IMR-90 (cell line): ENCODE measurements around the gene CFDP1. TPM values are rescaled to one million over a fixed set of nuclear protein-coding genes. Genes with fewer than 3 reads are reported as not detected.
A peak's percentile ranks its signal among the peaks of the same experiment; 100 is the strongest.

Experiments used
- ATAC-seq: fragments of 200-7000 bp; cut with Tn5 transposase; 2 replicates; pipeline ENCODE4 v1.9.1; 2020; ENCODE audit warnings: low read depth, mild to moderate bottlenecking, moderate library complexity
- BruUV-seq: library from RNA; stranded (reverse); fragments of 400-500 nt; replicated peaks from 2 replicates; lab custom pipeline; 2021; lab: Mats Ljungman, UMichigan
- CTCF ChIA-PET: fragments of 300-600 bp; formaldehyde crosslinking; extraction: SDS; loops from one replicate; lab custom pipeline; 2021; ENCODE audit warnings: antibody characterized with exemption; lab: Yijun Ruan, JAX
- POLR2A ChIA-PET: fragments of 300-600 bp; sonication (Branson Sonifier 250); formaldehyde crosslinking; loops from one replicate; lab custom pipeline; 2022; ENCODE audit warnings: antibody characterized with exemption; ENCODE audit not compliant: unreplicated experiment; lab: Charles Lee
- DNase-seq: peaks from one replicate; pipeline ENCODE4 v3.0.0; 2013
- H2AFZ ChIP-seq: replicated peaks from 2 replicates; pipeline ENCODE3; 2013; ENCODE audit warnings: low read length, mild to moderate bottlenecking; ENCODE audit not compliant: poor library complexity
- H2AK5ac ChIP-seq: 2 replicates; pipeline ENCODE4 v1.6.1; 2013; ENCODE audit warnings: low read depth, low read length, inconsistent platforms
- H2AK9ac ChIP-seq: replicated peaks from 2 replicates; pipeline ENCODE3; 2013; ENCODE audit warnings: mild to moderate bottlenecking, low read depth, low read length, moderate library complexity; ENCODE audit not compliant: poor library complexity
- H2BK120ac ChIP-seq: 2 replicates; pipeline ENCODE4 v1.6.1; 2013; ENCODE audit warnings: low read depth, low read length, inconsistent platforms
- H2BK15ac ChIP-seq: 3 replicates; pipeline ENCODE4 v1.6.1; 2013; ENCODE audit warnings: low read depth, low read length, inconsistent platforms
- H2BK20ac ChIP-seq: 2 replicates; pipeline ENCODE4 v1.6.1; 2013; ENCODE audit warnings: low read depth, mild to moderate bottlenecking, inconsistent platforms, low read length, moderate library complexity
- H2BK5ac ChIP-seq: 2 replicates; pipeline ENCODE4 v1.6.1; 2013; ENCODE audit warnings: mild to moderate bottlenecking, low read depth, low read length, inconsistent platforms; ENCODE audit not compliant: poor library complexity, severe bottlenecking
- H3K14ac ChIP-seq: replicated peaks from 2 replicates; pipeline ENCODE4 v1.6.1; 2013; ENCODE audit warnings: low read depth, low read length, inconsistent platforms
- H3K18ac ChIP-seq: 2 replicates; pipeline ENCODE4 v1.6.1; 2013; ENCODE audit warnings: low read depth, low read length, control low read depth
- H3K23ac ChIP-seq: 2 replicates; pipeline ENCODE4 v1.6.1; 2013; ENCODE audit warnings: low read depth, low read length, inconsistent platforms
- H3K27ac ChIP-seq: 2 replicates; pipeline ENCODE4 v1.5.1; 2013; ENCODE audit warnings: mild to moderate bottlenecking, control low read depth, low read length; ENCODE audit not compliant: insufficient read depth
- H3K27me3 ChIP-seq: 2 replicates; pipeline ENCODE4 v1.6.1; 2013; ENCODE audit warnings: low read length; ENCODE audit not compliant: control insufficient read depth, insufficient read depth
- H3K36me3 ChIP-seq: 2 replicates; pipeline ENCODE4 v1.6.1; 2013; ENCODE audit warnings: low read length, mixed read lengths; ENCODE audit not compliant: control insufficient read depth, insufficient read depth
- H3K4ac ChIP-seq: 2 replicates; pipeline ENCODE4 v1.6.1; 2013; ENCODE audit warnings: low read depth, low read length, inconsistent platforms
- H3K4me1 ChIP-seq: 2 replicates; pipeline ENCODE4 v1.6.1; 2013; ENCODE audit warnings: low read length, mixed read lengths; ENCODE audit not compliant: control insufficient read depth, insufficient read depth
- H3K4me2 ChIP-seq: 2 replicates; pipeline ENCODE4 v1.6.1; 2013; ENCODE audit warnings: low read depth, mild to moderate bottlenecking, control low read depth, low read length, moderate library complexity
- H3K4me3 ChIP-seq: 2 replicates; pipeline ENCODE4 v1.5.1; 2013; ENCODE audit warnings: low read depth, mild to moderate bottlenecking, control low read depth, low read length, moderate library complexity; ENCODE audit not compliant: insufficient read depth
- H3K56ac ChIP-seq: 2 replicates; pipeline ENCODE4 v1.6.1; 2013; ENCODE audit warnings: low read length, inconsistent platforms; ENCODE audit not compliant: insufficient read depth; ENCODE audit errors: extremely low read depth
- H3K79me1 ChIP-seq, 2 experiments: 2 replicates each; pipeline ENCODE4 v1.6.1; 2013; ENCODE audit warnings: low read length in 2 of 2, inconsistent platforms in 1 of 2, low read depth in 1 of 2
- H3K9ac ChIP-seq: 2 replicates; pipeline ENCODE4 v1.6.1; 2013; ENCODE audit warnings: low read depth, low read length, control low read depth
- H3K9me1 ChIP-seq: 2 replicates; pipeline ENCODE4 v1.6.1; 2013; ENCODE audit warnings: low read length, inconsistent platforms; ENCODE audit not compliant: insufficient read depth
- H3K9me3 ChIP-seq: 2 replicates; pipeline ENCODE4 v1.6.1; 2013; ENCODE audit warnings: low read length; ENCODE audit not compliant: control insufficient read depth, insufficient read depth
- H4K20me1 ChIP-seq: 2 replicates; pipeline ENCODE4 v1.6.1; 2013; ENCODE audit warnings: low read length, inconsistent platforms; ENCODE audit not compliant: insufficient read depth
- H4K5ac ChIP-seq: 2 replicates; pipeline ENCODE4 v1.6.1; 2013; ENCODE audit warnings: mild to moderate bottlenecking, low read depth, low read length, control low read depth
- H4K8ac ChIP-seq, 2 experiments: 2 replicates each; pipeline ENCODE4 v1.6.1; 2013; ENCODE audit warnings: low read depth in 2 of 2, low read length in 2 of 2, control low read depth in 1 of 2, inconsistent platforms in 1 of 2
- H4K91ac ChIP-seq: 2 replicates; pipeline ENCODE4 v1.6.1; 2013; ENCODE audit warnings: low read depth, low read length, inconsistent platforms; ENCODE audit not compliant: insufficient read depth
- BHLHE40 ChIP-seq: fragments of 150-350 bp; IDR thresholded peaks from 2 replicates; pipeline ENCODE4 v1.6.1; 2016; ENCODE audit warnings: mild to moderate bottlenecking, low read depth, low read length
- CHD1 ChIP-seq: IDR thresholded peaks from 2 replicates; pipeline ENCODE4 v1.6.1; 2012; ENCODE audit warnings: low read depth, low read length, improper control_type of control experiment
- FOS ChIP-seq: fragments of 150-350 bp; IDR thresholded peaks from 2 replicates; pipeline ENCODE4 v1.6.1; 2016; ENCODE audit warnings: low read depth, low read length
- MAFK ChIP-seq: IDR thresholded peaks from 2 replicates; pipeline ENCODE4 v1.6.1; 2012; ENCODE audit warnings: low read depth, low read length, improper control_type of control experiment
- MXI1 ChIP-seq: IDR thresholded peaks from 2 replicates; pipeline ENCODE4 v1.6.1; 2012; ENCODE audit warnings: low read depth, mild to moderate bottlenecking, low read length, moderate library complexity, borderline replicate concordance
- POLR2A ChIP-seq: IDR thresholded peaks from 2 replicates; pipeline ENCODE4 v1.6.1; 2012; ENCODE audit warnings: mild to moderate bottlenecking, low read depth, low read length
- RAD21 ChIP-seq: IDR thresholded peaks from 2 replicates; pipeline ENCODE4 v1.6.1; 2012; ENCODE audit warnings: low read length, improper control_type of control experiment
- RCOR1 ChIP-seq: IDR thresholded peaks from 2 replicates; pipeline ENCODE4 v1.6.1; 2012; ENCODE audit warnings: mild to moderate bottlenecking, low read length, improper control_type of control experiment; ENCODE audit not compliant: insufficient replicate concordance
- SMC3 ChIP-seq: fragments of 150-350 bp; IDR thresholded peaks from 2 replicates; pipeline ENCODE4 v1.6.1; 2016; ENCODE audit warnings: low read depth, mild to moderate bottlenecking, antibody characterized with exemption, low read length, moderate library complexity
- WGBS, 2 experiments: methylation state at CpG; one replicate each; pipeline versions ENCODE4 v1.1.5 to v1.1.7; 2013; ENCODE audit warnings: missing lambda C conversion rate in 2 of 2; ENCODE audit not compliant: insufficient read length in 1 of 2; ENCODE audit errors: extremely low coverage in 2 of 2; 5-methylcytosine and 5-hydroxymethylcytosine counted together
- dilution Hi-C: fragments of 300-500 bp; cut with HindIII; formaldehyde crosslinking; loops from one replicate; pipeline ENCODE4 v1.14.3; 2018; ENCODE audit warnings: low sequenced_read_pairs; ENCODE audit not compliant: unreplicated experiment
- in situ Hi-C: fragments of 300-500 bp; cut with MboI; formaldehyde crosslinking; loops from 3 replicates; pipeline ENCODE4 v1.14.3; 2019; ENCODE audit warnings: low sequenced_read_pairs, inconsistent platforms, mixed read lengths
- intact Hi-C: fragments of 100-400 bp; cut with micrococcal nuclease; formaldehyde crosslinking; loops from 2 replicates; pipeline ENCODE4 v1.10.0; 2022
- polyA plus RNA-seq, 3 experiments: library from polyadenylated mRNA; depleted of rRNA; stranded (reverse); fragments of >200 nt; gene quantifications; 2 replicates each; pipeline ENCODE4 v1.2.3, GENCODE V29; 2012; ENCODE audit warnings: low replicate concordance in 1 of 3
- total RNA-seq: library from RNA; depleted of rRNA; stranded (reverse); fragments of >200 nt; gene quantifications from 2 replicates; pipeline ENCODE4 v1.2.3, GENCODE V29; 2012
- TF ChIP-seq, protein P1 (sequence below): conservative IDR thresholded peaks from 2 replicates; pipeline ENCODE4 v1.5.1; 2012; ENCODE audit warnings: mild to moderate bottlenecking, low read depth, low read length, improper control_type of control experiment

The CFDP1 gene
- total and polyA plus RNA-seq, 2 of the 4 experiments (the other 2 are of a cell fraction) = 15.6 to 38.7 TPM

GRCh38 chr16:75319513-75320411, 113.5 kb downstream of the CFDP1 start:
- Histone ChIP-seq H3K4ac (peak overlapping the region; percentile 99), H2AFZ (peak overlapping the region; percentile 75), H3K27me3 (no peaks in the 10 kb centered on the region), H2AK5ac (peak overlapping the region; percentile 95), H4K20me1 (no peaks in the 10 kb centered on the region), H2AK9ac (peak overlapping the region; percentile 93), H3K4me2 (peak overlapping the region; percentile 93), H3K9ac (peak overlapping the region; percentile 75), H3K18ac (peak overlapping the region; percentile 99), H3K23ac (peak overlapping the region; percentile 97), H2BK20ac (peak overlapping the region; percentile 98), H3K14ac (peak overlapping the region; percentile 99), H2BK120ac (peak overlapping the region; percentile 98), H3K79me1 (peaks cover 5 to 49% of the 10 kb centered on the region in 2 experiments), H3K9me1 (peaks cover 10% of the 10 kb centered on the region), H3K4me1 (peaks cover 20% of the 10 kb centered on the region), H4K5ac (peak overlapping the region; percentile 98), H3K27ac (peak overlapping the region; percentile 100), H4K8ac (peak overlapping the region; percentile 90 to 94), H2BK5ac (peak overlapping the region; percentile 100), H4K91ac (peak overlapping the region; percentile 100), H3K4me3 (peak overlapping the region; percentile 39; the same call in 1 of the 2 replicates), H3K9me3 (no peaks in the 10 kb centered on the region), H3K56ac (peak overlapping the region; percentile 99), H3K36me3 (peaks cover 1% of the 10 kb centered on the region; the same call in 1 of the 2 replicates), H2BK15ac (peak overlapping the region; percentile 98)
- in situ Hi-C loops = no loop called here
- DNase-seq (peak; percentile 92), ATAC-seq (peak; percentile 83)
- TF ChIP-seq CHD1 (no peak), SMC3 (peak; percentile 13; the same call in 1 of the 2 replicates), POLR2A (peak; percentile 39; the same call in 1 of the 2 replicates), RAD21 (no peak), MAFK (no peak), RCOR1 (no peak), MXI1 (no peak), BHLHE40 (peak; percentile 45; the same call in 1 of the 2 replicates), FOS (peak; percentile 26)
- TF ChIP-seq, protein P1, sequence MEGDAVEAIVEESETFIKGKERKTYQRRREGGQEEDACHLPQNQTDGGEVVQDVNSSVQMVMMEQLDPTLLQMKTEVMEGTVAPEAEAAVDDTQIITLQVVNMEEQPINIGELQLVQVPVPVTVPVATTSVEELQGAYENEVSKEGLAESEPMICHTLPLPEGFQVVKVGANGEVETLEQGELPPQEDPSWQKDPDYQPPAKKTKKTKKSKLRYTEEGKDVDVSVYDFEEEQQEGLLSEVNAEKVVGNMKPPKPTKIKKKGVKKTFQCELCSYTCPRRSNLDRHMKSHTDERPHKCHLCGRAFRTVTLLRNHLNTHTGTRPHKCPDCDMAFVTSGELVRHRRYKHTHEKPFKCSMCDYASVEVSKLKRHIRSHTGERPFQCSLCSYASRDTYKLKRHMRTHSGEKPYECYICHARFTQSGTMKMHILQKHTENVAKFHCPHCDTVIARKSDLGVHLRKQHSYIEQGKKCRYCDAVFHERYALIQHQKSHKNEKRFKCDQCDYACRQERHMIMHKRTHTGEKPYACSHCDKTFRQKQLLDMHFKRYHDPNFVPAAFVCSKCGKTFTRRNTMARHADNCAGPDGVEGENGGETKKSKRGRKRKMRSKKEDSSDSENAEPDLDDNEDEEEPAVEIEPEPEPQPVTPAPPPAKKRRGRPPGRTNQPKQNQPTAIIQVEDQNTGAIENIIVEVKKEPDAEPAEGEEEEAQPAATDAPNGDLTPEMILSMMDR = no peak
- intact Hi-C loops = no loop called here
- 33% methylated on average over 3 of the region's 13 CpGs; no CpG with 5 or more reads in 1 of the 2 experiments for WGBS, 2 experiments
- dilution Hi-C loops = no loop called here
- BruUV-seq = no TSS peak
- CTCF ChIA-PET = no interaction called here
- POLR2A ChIA-PET = no interaction called here
